H9 (cell line): ENCODE measurements around the gene BFSP2. TPM values are rescaled to one million over a fixed set of nuclear protein-coding genes. Genes with fewer than 3 reads are reported as not detected.

Experiments
- DNase-seq: peaks from one replicate; pipeline ENCODE4 v3.0.0-alpha.2; 2017
- H2AFZ ChIP-seq: one replicate; pipeline ENCODE4 v1.6.1; 2013; ENCODE audit warnings: mild to moderate bottlenecking, low read length, control low read depth, moderate library complexity
- H2AK5ac ChIP-seq: 2 replicates; pipeline ENCODE4 v1.6.1; 2013; ENCODE audit warnings: low read length, control low read depth, mixed read lengths; ENCODE audit not compliant: insufficient read length
- H2BK120ac ChIP-seq: one replicate; pipeline ENCODE4 v1.6.1; 2013; ENCODE audit warnings: low read depth, mild to moderate bottlenecking, low read length, control low read depth, inconsistent platforms; ENCODE audit not compliant: poor library complexity, severe bottlenecking
- H2BK12ac ChIP-seq: 2 replicates; pipeline ENCODE4 v1.6.1; 2013; ENCODE audit warnings: low read length, control low read depth, mixed read lengths, low read depth; ENCODE audit not compliant: insufficient read length
- H2BK15ac ChIP-seq: 2 replicates; pipeline ENCODE4 v1.6.1; 2013; ENCODE audit warnings: low read depth, low read length, control low read depth
- H2BK20ac ChIP-seq: one replicate; pipeline ENCODE4 v1.6.1; 2013; ENCODE audit warnings: low read depth, mild to moderate bottlenecking, low read length, control low read depth, inconsistent platforms; ENCODE audit not compliant: poor library complexity, severe bottlenecking
- H2BK5ac ChIP-seq: 2 replicates; pipeline ENCODE4 v1.6.1; 2013; ENCODE audit warnings: low read length, control low read depth, mixed read lengths; ENCODE audit not compliant: insufficient read length
- H3K14ac ChIP-seq: 2 replicates; pipeline ENCODE4 v1.6.1; 2013; ENCODE audit warnings: low read length, control low read depth; ENCODE audit not compliant: insufficient read depth
- H3K18ac ChIP-seq: 2 replicates; pipeline ENCODE4 v1.6.1; 2013; ENCODE audit warnings: low read depth, mild to moderate bottlenecking, mixed read lengths, low read length, control low read depth; ENCODE audit not compliant: insufficient read length
- H3K23ac ChIP-seq: 2 replicates; pipeline ENCODE4 v1.6.1; 2013; ENCODE audit warnings: low read length, control low read depth, mixed read lengths, low read depth; ENCODE audit not compliant: insufficient read length
- H3K23me2 ChIP-seq: 2 replicates; pipeline ENCODE4 v1.6.1; 2013; ENCODE audit warnings: low read depth, mild to moderate bottlenecking, mixed read lengths, low read length, control low read depth; ENCODE audit not compliant: insufficient read length, poor library complexity, severe bottlenecking
- H3K27ac ChIP-seq: 2 replicates; pipeline ENCODE4 v1.5.1; 2013; ENCODE audit warnings: low read length, control low read depth, mixed read lengths, low read depth; ENCODE audit not compliant: insufficient read length
- H3K27me3 ChIP-seq: 2 replicates; pipeline ENCODE4 v1.6.1; 2013; ENCODE audit warnings: low read length, control low read depth, inconsistent platforms; ENCODE audit not compliant: insufficient read depth
- H3K4ac ChIP-seq: 2 replicates; pipeline ENCODE4 v1.6.1; 2013; ENCODE audit warnings: low read depth, mild to moderate bottlenecking, control low read depth, inconsistent platforms, low read length, moderate library complexity
- H3K4me1 ChIP-seq: 2 replicates; pipeline ENCODE4 v1.6.1; 2013; ENCODE audit warnings: low read length, control low read depth, inconsistent platforms; ENCODE audit not compliant: insufficient read depth
- H3K4me2 ChIP-seq: 2 replicates; pipeline ENCODE4 v1.6.1; 2013; ENCODE audit warnings: low read length, control low read depth, mixed read lengths; ENCODE audit not compliant: insufficient read length, insufficient read depth
- H3K56ac ChIP-seq: 2 replicates; pipeline ENCODE4 v1.6.1; 2013; ENCODE audit warnings: low read depth, mild to moderate bottlenecking, mixed read lengths, low read length, control low read depth; ENCODE audit not compliant: insufficient read length
- H3K79me1 ChIP-seq: 2 replicates; pipeline ENCODE4 v1.6.1; 2013; ENCODE audit warnings: low read depth, mild to moderate bottlenecking, moderate library complexity, low read length, control low read depth, inconsistent platforms; ENCODE audit not compliant: insufficient read depth, poor library complexity, severe bottlenecking
- H3K79me2 ChIP-seq: 2 replicates; pipeline ENCODE4 v1.6.1; 2013; ENCODE audit warnings: low read length, control low read depth, inconsistent platforms; ENCODE audit not compliant: insufficient read depth
- H3K9ac ChIP-seq: 2 replicates; pipeline ENCODE4 v1.6.1; 2013; ENCODE audit warnings: low read length, control low read depth, mixed read lengths; ENCODE audit not compliant: insufficient read length; ENCODE audit errors: extremely low read depth
- H3K9me3 ChIP-seq: one replicate; pipeline ENCODE4 v1.6.1; 2013; ENCODE audit warnings: low read depth, low read length, inconsistent platforms; ENCODE audit not compliant: control insufficient read depth
- H3T11ph ChIP-seq: one replicate; pipeline ENCODE4 v1.6.1; 2013; ENCODE audit warnings: mild to moderate bottlenecking, low read length, control low read depth, inconsistent platforms
- H4K20me1 ChIP-seq: one replicate; pipeline ENCODE4 v1.6.1; 2013; ENCODE audit not compliant: control insufficient read depth, insufficient read length, insufficient read depth
- H4K5ac ChIP-seq: 2 replicates; pipeline ENCODE4 v1.6.1; 2013; ENCODE audit warnings: low read depth, mild to moderate bottlenecking, mixed read lengths, low read length, control low read depth; ENCODE audit not compliant: insufficient read length
- H4K8ac ChIP-seq: replicated peaks from 2 replicates; pipeline ENCODE4 v1.6.1; 2013; ENCODE audit warnings: low read length, control low read depth, mixed read lengths, low read depth; ENCODE audit not compliant: insufficient read length
- H4K91ac ChIP-seq: 2 replicates; pipeline ENCODE4 v1.6.1; 2013; ENCODE audit warnings: low read depth, mild to moderate bottlenecking, moderate library complexity, mixed read lengths, low read length, control low read depth; ENCODE audit not compliant: insufficient read length
- H3K27ac Mint-ChIP-seq, 3 experiments: 2 replicates in 2 of 3; 3 replicates in 1 of 3; pipeline ENCODE4 v1.8.0; 2020 to 2021; ENCODE audit warnings: mixed read lengths in 3 of 3, mild to moderate bottlenecking in 1 of 3, moderate library complexity in 1 of 3
- H3K27me3 Mint-ChIP-seq: 2 replicates; pipeline ENCODE4 v1.8.0; 2021; ENCODE audit warnings: low read depth, mild to moderate bottlenecking, moderate library complexity, mixed read lengths
- H3K36me3 Mint-ChIP-seq, 3 experiments: 2 replicates in 2 of 3; 3 replicates in 1 of 3; pipeline ENCODE4 v1.8.0; 2020 to 2021; ENCODE audit warnings: low read depth in 3 of 3, mixed read lengths in 3 of 3; ENCODE audit not compliant: insufficient read depth in 1 of 3
- H3K4me1 Mint-ChIP-seq, 2 experiments: 2 replicates each; pipeline ENCODE4 v1.8.0; 2020; ENCODE audit warnings: mixed read lengths in 2 of 2
- H3K4me3 Mint-ChIP-seq, 2 experiments: 2 replicates in 1 of 2; 3 replicates in 1 of 2; pipeline ENCODE4 v1.8.0; 2020 to 2021; ENCODE audit warnings: mild to moderate bottlenecking in 2 of 2, mixed read lengths in 2 of 2, moderate library complexity in 1 of 2
- H3K9me3 Mint-ChIP-seq, 2 experiments: 2 replicates in 1 of 2; 3 replicates in 1 of 2; pipeline ENCODE4 v1.8.0; 2020; ENCODE audit warnings: mild to moderate bottlenecking in 2 of 2, mixed read lengths in 2 of 2, moderate library complexity in 1 of 2
- CTCF ChIP-seq: fragments of 200-600 bp; sonication (generic); conservative IDR thresholded peaks from 3 replicates; pipeline ENCODE4 v1.8.0; 2021; ENCODE audit warnings: antibody characterized with exemption, mild to moderate bottlenecking
- WGBS: extraction: QIAGEN DNeasy Blood & Tissue Kit; methylation state at CpG from one replicate; pipeline ENCODE4 v1.1.7; 2013; ENCODE audit warnings: missing lambda C conversion rate, low lambda C conversion rate, mixed read lengths; ENCODE audit not compliant: insufficient read length; ENCODE audit errors: extremely low coverage; 5-methylcytosine and 5-hydroxymethylcytosine counted together
- total RNA-seq: library from RNA; stranded (reverse); gene quantifications from 2 replicates; pipeline ENCODE4 v1.2.1, GENCODE V29; 2021

The BFSP2 gene
- total RNA-seq, 1 experiment from 2014 or later: not detected

DNA sequence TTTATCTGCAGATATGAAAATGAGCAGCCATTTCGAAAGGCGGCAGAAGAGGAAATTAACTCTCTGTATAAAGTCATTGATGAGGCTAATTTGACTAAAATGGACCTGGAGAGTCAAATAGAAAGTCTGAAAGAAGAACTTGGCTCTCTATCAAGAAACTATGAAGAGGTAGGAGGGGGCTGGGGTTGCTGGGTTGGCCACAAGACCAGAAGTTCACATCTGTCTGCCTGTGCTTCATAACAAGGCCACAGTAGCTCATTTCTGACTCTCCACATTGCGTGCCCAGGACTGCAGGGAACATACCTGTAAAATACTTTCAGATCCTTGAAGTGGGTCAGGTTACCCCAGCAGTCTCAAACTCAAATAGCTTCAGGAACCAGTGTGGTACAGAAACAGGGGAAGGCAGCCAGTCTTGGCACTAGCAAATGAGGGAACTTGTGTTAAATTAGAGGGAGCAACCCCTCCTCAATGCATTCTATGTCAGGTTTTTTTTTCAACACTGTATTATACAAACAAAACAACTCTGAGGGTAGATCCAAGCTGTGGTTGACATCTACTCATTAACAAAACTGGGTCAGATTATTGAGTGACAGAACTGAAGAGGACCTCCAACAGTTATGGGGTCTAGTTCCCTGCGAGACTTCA lies 48.7 kb downstream of the BFSP2 start:
- no peak overlapping the region for H3T11ph ChIP-seq
- no peak overlapping the region for H3K27ac ChIP-seq
- peaks cover 11% of the 10 kb centered on the region in 2 experiments for H3K4me1 Mint-ChIP-seq
- no peak overlapping the region for H3K4me2 ChIP-seq
- no peak overlapping the region for H4K91ac ChIP-seq
- H2BK12ac ChIP-seq: no peak overlapping the region
- H3K4ac ChIP-seq: no peak overlapping the region
- H3K36me3 Mint-ChIP-seq: no peaks in the 10 kb centered on the region
- no peak overlapping the region for H2BK120ac ChIP-seq
- no peaks in the 10 kb centered on the region for H3K27me3 Mint-ChIP-seq
- no peak overlapping the region for H4K8ac ChIP-seq
- no peaks in the 10 kb centered on the region for H3K4me1 ChIP-seq
- no peak overlapping the region for H3K23ac ChIP-seq
- H2AFZ ChIP-seq: no peak overlapping the region
- no peaks in the 10 kb centered on the region for H3K23me2 ChIP-seq
- H2AK5ac ChIP-seq: no peak overlapping the region
- H3K9ac ChIP-seq: no peak overlapping the region
- no peaks in the 10 kb centered on the region for H3K9me3 ChIP-seq
- no peak overlapping the region for H2BK5ac ChIP-seq
- no peaks in the 10 kb centered on the region for H3K79me2 ChIP-seq
- no peak overlapping the region for H2BK15ac ChIP-seq
- H3K4me3 Mint-ChIP-seq: no peak overlapping the region
- no peaks in the 10 kb centered on the region for H3K79me1 ChIP-seq
- no peak for DNase-seq
- no peaks in the 10 kb centered on the region for H3K9me3 Mint-ChIP-seq
- no peak overlapping the region for H3K18ac ChIP-seq
- no CpG with 5 or more reads among the region's 4 CpGs for WGBS
- H2BK20ac ChIP-seq: no peak overlapping the region
- 0 out of 7 replicates have a peak overlapping the region, but pooled peaks of 1 of the 3 experiments have one; percentile 4 for H3K27ac Mint-ChIP-seq
- no peak overlapping the region for H3K14ac ChIP-seq
- no peak for TF ChIP-seq CTCF
- H4K20me1 ChIP-seq: no peaks in the 10 kb centered on the region
- H3K56ac ChIP-seq: no peak overlapping the region
- no peaks in the 10 kb centered on the region for H3K27me3 ChIP-seq
- H4K5ac ChIP-seq: no peak overlapping the region
